GM23338 (cell line): ENCODE results near the gene BRD2.

Source experiments
- CTCF ChIP-seq, 2 experiments: fragments of 200-600 bp in 1 of 2; sonication (generic) in 1 of 2; conservative IDR thresholded peaks; 2 replicates each; pipeline versions ENCODE4 v1.5.1 to v1.6.1; 2016 to 2017; ENCODE audit warnings: antibody characterized with exemption in 2 of 2, low read depth in 2 of 2, mild to moderate bottlenecking in 2 of 2, moderate library complexity in 1 of 2
- EZH2phosphoT487 ChIP-seq: fragments of 200-600 bp; sonication (generic); IDR thresholded peaks from one replicate; pipeline ENCODE4 v1.8.1; 2018; ENCODE audit warnings: antibody characterized with exemption; ENCODE audit not compliant: unreplicated experiment
- POLR2AphosphoS5 ChIP-seq: IDR thresholded peaks from 2 replicates; pipeline ENCODE4 v1.6.1; 2016; ENCODE audit warnings: antibody characterized with exemption, low read depth
- ZNF331 ChIP-seq: fragments of 250-450 bp; sonication (Bioruptor Pico); IDR thresholded peaks from 2 replicates; pipeline ENCODE4 v1.5.0; 2020; ENCODE audit warnings: low read depth, mild to moderate bottlenecking, moderate library complexity

- no peak for TF ChIP-seq CTCF (conservative IDR thresholded peaks at IDR 0.05; ENCODE audit: low read depth in 2 of 2)
- no peak for TF ChIP-seq POLR2AphosphoS5
- TF ChIP-seq EZH2phosphoT487: no peak
- TF ChIP-seq ZNF331 (CRISPR knock-in tag): no peak
These were observed 39.5 kb downstream of the BRD2 start for GRCh38 chr6:33007831-33008400.
